HG03378 (cell line): ENCODE data around the gene ALOX5.
"Not testable (repeated sequence)": the region's sequence is repeated elsewhere in the genome, so short reads cannot be mapped to it uniquely, and the experiment has no call there.

Experiments used
- ATAC-seq: cut with Tn5 transposase; IDR thresholded peaks from one replicate; pipeline ENCODE4 v1.9.1; 2021; ENCODE audit warnings: mild to moderate bottlenecking, moderate library complexity; ENCODE audit not compliant: unreplicated experiment

The ALOX5 gene

DNA sequence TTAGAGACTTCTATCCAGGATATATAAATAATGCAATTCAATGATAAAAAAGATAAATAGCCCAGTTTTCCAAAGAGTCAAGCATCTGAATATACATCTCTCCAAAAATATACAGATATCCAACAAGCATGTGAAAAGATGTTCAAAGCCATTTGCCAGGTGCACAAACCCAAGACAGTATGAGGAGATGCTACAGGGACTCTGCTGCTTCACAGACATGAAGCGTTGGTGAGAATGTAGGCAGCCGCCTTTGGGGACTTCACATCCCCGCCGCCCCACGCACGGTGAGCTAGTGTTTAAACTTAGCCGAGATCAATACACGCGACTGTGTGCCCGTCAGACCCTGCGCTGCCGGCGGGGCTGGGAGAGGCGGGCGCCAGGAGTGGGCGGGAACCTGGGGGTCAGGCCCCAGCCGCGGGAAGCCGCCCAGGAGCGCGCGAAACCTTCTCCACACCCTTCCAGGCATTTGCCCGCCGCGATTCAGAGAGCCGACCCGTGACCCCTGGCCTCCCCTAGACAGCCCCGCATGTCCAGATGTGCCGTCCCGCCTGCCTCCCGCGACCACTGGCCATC is 927 bp upstream of the ALOX5 start:
- ATAC-seq: no peak

DNA sequence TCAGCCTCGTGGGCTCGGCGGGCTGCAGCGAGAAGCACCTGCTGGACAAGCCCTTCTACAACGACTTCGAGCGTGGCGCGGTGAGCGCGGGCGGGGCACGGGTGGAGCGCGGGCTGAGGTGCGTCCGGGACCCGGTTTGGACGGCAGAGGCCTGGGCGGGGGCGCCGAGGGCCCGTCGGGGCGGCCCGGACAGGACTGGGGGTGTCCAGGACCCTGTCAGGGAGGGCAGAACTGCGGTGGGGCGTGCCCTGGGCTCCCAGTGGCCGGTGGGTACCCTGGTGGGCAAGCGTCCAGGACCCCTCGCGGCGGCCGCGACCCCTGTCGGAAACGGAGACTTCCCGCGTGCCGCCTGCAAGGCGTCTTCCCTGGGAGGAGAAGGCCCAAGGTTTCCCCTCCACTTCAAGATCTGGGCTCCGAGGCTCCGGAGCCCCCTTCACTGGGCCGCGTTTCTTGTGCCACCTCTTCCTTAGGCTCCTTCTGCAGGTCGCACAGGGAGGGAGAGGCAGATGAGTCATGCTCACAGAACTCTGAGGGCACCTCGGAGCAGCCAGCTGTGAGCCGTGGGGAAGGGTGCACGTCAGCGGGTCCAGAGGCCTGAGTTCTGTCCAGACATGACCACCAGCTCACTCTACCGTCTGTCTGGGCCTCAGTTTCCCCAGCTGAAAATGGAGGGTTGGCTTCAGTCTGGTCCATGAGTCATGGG is 485 bp downstream of the ALOX5 start:
- ATAC-seq: no peak

DNA sequence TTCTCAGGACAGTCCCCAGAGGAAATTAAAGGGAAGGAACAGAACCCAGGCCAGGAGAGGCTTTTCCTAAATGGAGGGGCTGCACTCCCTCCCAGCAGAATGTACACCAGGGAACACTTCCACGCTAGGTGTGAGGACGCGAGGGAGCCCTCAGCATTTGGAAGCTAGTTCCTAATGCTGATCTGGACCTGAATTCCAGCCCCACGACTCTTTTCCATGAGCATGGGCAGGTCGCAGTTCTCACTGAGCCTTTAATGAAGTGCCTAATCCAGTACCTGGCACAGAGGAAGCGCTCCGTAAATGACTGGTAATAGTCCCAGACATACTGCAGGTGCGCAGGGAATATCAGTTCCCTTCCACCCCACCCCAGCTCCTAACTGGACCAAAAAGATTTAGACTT is 1.1 kb downstream of the ALOX5 start:
- ATAC-seq: no peak

DNA sequence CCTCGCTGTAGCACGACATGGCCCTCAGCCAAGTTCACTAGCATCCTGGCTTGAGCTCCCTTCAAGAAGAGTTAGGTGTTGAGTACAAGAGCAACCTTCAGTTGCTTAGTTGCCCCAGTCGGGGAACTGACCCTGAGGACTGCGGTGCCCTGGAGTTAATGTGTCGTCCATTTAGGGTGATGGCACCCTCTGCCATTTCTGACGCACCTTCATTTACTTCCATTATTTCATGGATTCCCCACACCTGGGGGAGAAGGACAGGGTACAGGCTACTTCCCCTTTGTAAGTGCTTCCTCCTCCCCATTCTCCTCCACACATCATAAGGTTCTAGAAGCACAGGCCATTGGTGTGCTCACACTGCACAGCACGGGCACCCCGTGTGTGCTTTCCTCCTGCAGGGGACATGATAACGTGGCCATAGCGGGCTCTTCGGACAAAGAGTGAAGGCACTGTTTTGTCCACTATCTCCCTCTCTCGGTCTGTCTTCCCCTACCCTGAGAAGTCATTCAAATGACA is 1.8 kb downstream of the ALOX5 start:
- ATAC-seq: no peak

DNA sequence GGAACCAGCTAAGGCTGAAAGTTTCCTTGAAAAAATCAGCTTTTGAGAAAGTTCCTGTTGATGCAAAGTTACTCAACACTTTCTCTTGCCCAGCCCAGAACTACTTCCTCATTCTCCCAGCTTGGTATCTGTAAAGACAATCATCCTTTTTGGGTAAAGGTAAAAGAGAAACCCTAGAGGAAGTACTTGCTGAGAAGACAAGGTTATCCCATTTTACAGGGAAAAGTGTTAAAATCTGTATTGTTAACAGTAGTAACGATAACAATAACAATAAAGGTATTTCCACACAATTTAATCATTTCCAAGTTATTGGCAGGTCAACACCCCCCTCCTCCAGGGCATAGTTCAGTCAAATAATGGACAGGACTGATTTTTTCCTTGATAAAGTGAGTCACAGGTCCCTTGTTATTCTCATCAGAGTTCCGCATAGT is 2.4 kb downstream of the ALOX5 start:
- ATAC-seq: no peak

DNA sequence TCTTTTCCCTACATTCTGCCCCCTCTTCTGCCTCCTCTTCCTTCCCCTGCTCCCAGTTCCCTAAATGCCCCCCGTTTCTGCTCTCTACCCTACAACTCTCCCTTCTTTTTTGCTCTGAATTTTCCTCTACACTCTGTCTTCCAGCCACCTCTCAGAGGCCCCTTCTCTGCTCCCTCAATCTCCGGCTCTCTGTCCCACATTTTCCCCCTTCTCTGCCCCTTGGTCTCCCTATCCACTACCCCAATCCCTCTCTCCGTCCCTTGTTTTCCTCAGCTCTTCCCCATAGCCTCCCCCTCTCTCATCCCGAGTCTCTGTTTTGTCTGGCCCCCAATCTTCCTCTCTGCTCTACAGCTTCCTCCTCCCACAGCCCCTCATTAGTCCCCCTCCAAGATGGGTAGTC is 3.3 kb downstream of the ALOX5 start:
- ATAC-seq: no peak

DNA sequence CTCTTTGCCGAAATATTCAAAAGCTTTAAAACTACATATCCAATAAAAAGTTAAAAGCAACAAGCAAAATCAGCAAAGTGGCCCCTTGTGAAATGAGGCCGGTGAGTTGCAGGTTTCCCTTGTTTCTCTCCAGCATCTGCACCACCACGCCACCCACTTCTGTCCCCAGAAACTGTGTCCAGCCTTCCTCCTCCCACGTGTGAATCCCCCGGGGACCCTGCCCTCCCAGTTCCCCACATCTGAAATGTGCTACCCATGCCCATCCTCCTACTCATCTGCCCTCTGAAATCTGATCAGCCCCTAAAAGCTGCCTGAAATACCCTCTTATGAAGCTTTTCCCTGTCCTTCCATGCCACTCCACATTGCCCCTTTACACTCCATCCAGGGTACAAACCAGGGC is 3.8 kb downstream of the ALOX5 start:
- no peak for ATAC-seq

DNA sequence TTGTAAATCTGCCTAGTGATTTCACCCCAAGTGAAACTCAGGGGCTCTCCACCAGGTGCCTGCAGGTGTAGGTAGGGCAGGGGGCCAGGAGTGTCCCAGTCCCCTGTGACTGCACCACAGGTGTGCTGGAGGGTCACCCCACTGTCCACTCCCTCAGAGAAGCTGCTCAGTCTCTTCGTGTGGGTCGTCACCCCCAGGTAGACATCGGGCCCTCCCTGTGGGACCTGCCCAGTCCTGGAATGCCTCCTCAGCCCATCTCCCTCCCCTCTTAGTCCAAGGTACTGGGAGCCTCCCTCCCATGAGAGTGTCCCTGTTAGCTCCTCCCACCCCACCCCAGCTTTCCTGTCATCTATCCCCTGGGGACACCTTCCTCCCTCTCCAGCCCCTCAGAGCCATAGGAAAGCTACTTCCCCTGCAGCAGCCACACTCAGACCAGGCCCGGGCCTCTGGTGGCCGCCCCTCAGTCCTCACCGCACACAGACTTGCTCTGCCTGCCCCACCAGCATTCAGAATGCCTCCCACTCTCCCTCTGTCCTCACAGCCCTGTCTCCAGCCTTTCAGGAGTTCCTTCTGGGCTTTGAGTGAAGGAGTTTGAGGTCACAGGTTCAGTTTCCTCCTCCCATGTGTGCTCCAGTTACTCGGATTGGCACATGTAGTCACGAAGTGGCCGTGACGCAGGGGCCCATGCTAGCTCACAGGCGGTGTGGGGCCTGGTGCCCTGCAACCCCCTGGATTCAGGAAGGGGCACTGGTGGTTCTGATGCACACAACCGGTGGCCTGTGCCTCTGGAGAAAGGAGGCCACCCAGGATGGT is 5.1 kb downstream of the ALOX5 start:
- ATAC-seq: no peak

DNA sequence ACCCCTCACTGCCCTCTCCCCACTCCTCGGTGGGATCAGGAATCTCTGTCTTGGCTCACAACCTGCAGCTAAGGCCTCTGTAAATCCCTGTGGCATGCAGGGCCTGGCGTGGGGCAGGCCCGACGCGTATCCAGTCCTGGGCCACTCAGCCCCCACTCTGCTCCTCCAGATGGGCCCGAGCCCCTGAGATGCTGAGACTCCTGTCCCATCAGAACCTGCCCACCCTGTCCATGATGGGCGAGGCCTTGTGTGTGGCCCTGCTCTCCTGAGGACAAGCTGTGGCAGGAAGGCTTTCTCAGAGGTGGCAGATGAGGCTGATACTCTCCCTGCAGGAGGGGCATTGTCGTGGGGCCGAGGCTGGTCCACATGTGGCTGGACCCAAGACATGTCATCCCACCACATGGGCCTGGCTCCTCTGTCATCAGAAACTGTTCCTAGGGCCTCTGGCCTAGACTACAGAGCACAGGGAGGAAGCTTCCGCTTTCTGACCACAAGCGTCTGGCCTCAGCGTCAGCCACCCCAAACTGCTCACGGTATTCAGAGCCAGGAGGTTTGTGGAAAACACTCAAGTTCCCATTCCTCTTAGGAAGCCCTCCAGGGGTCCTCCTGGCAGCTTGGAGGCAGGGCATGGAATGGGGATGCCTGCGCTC is 6.0 kb downstream of the ALOX5 start:
- ATAC-seq: no peak

DNA sequence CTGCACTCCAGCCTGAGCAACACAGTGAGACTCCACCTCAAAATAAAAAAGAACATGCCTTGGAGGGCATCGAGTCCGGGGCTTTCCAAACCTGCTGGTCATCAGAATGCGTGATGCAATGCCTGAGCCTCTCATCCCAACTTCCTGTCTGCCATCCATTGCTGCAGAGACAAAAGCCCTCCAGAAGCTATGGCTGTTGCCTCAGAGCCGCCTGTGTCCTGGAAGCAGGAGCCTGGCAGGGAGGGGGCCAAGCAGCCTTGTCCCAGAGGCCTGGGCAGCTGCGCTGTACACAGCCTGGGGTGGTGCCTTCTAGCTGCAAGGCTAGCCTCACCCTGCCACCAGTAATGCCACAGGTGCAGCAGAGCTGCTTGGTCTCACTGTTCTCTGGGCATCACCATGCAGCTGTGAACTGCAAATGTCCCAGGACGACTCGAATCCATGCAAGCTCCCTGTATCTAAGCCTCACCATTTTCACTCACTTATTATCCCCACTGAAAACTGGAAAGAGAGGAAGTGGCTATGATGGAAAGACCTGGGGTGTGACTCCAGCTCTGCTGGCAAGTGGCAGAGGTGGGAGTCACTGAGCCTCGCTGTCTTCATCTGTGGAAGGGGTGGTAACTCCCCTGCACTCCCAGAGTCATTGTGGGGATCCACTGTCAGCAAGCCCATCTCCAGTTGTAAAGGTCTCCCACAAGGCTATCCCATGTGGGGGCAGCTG is 7.0 kb downstream of the ALOX5 start:
- no peak for ATAC-seq

DNA sequence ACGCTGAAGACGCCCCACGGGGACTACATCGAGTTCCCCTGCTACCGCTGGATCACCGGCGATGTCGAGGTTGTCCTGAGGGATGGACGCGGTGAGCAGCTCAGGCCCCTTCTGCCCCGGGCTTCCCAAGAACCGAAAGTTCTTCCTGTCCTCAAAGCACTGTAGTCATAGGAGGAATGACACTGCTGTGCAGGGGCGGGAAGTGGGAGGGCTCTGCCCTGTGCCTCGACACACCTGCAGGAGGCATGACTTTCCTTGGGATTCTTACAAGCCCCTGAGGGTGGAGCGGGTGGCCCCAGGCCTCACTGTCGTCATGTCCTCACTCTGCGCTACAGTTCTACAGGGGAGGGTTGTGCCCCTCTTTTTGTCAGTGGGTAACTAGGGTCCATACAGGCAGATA is 8.6 kb downstream of the ALOX5 start:
- ATAC-seq: no peak

DNA sequence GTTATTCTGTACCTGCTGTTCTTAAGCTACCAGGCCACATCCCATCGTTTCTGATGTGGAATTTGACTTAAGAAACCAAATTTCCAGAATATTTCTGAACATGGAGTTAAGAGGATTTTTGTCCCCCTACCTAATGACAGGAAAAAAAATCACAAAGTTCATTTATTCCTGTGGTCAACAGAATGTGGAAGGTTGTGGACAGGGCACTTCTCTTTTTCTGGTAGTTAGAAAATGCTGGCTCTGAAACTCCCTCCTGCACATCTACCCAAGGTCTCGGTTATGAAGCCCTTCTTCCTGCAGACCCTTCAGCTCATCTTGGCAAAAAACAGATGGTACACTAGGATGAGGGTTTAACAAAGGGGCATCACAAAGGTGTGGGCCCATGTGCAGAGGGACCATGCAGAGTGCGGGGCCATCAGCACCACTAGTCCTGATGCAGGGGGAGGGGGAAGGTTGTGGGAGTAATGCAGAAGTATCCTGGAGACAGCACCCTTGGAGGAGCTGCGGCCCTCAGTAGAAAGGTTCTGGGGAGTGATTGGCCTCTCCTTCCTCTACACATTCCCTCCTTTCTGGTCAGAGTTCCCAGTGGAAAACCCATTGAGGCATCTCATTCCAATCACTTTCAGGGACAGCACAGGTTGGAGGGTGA is 9.8 kb downstream of the ALOX5 start:
- no peak for ATAC-seq

DNA sequence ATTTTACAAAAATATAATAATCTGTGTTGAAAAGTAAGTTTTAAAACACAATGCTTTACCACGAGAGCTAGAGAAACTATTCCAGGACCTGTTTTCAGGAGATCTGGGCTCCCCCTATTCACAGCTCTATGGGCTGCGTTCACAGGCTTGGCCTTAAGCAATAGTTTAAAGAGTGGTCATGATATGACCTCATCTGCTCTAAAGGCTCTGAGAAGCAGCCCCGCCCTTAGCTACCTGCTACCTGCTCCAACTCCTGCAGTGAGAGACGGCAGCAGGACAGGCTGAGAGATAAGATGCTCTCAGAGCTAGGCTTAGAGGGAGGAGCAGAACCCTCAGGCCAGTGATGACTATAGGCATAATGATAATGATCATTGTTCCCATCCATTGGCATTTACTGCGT is 12.6 kb downstream of the ALOX5 start:
- no peak for ATAC-seq

DNA sequence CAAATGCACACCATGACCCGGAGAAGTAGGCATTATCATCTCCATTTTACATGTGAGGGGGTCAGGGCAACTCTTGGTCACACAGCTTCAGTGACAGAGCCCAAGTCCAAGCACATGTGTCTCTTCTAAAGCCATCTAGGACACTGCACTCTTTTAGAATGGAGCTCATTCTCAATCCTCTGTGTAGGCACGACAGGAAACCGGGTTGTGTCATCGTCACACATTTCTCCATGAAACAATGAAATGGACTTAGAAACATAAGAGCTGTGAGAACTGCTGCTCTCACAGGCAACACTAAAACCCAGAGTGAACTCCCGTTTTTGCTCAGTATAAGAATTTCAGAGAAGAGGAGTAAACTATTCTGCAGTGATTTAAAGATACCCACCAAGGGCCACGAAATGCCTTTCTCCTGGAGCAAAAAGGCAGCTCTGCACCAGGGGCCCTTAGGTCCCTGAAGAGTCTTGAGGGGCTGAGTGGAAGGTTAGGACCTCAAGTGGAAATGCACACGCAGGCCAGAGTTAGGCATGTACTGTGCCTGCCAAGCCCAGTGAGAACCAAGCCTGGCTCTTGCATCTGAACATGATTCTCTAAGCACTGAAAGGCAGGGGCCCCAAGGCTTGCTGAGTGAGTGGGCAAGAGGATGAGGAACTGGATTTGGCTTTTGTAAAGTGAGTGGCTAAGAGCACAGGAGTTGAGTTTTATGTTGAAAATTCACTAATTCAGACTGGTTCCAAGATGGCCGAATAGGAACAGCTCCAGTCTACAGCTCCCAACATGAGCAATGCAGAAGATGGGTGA is 13.3 kb downstream of the ALOX5 start:
- no peak for ATAC-seq

DNA sequence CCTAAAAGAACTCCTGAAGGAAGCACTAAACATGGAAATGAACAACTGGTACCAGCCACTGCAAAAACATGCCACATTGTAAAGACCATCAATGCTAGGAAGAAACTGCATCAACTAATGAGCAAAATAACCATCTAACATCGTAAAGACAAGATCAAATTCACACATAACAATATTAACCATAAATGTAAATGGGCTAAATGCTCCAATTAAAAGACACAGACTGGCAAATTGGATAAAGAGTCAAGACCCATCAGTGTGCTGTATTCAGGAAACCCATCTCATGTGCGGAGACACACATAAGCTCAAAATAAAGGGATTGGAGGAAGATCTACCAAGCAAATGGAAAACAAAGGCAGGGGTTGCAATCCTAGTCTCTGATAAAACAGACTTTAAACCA is 15.7 kb downstream of the ALOX5 start:
- not testable (repeated sequence) for ATAC-seq

DNA sequence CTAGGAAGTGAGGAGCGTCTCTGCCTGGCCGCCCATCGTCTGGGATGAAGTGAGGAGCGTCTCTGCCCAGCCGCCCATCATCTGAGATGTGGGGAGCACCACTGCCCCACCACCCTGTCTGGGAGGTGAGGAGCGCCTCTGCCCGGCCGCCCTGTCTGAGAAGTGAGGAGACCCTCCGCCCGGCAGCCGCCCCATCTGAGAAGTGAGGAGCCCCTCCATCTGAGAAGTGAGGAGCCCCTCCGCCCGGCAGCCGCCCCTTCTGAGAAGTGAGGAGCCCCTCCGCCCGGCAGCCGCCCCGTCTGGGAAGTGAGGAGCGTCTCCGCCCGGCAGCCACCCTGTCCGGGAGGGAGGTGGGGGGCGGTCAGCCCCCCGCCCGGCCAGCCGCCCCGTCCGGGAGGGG is 17.6 kb downstream of the ALOX5 start:
- not testable (repeated sequence) for ATAC-seq

DNA sequence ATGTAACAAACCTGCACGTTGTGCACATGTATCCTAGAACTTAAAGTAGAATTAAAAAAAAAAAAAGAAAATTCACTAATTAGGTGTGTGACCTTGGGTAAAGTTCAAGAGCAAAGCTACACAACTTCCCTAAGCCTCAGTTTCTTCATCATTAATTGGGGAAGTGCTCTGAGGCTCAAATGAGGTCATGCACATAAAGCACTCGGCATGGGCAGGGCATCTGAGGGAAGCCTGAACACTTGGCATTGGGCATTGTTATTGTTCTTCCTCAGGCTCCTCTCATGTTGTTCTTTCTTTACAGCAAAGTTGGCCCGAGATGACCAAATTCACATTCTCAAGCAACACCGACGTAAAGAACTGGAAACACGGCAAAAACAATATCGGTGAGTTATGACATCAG is 21.5 kb downstream of the ALOX5 start:
- no peak for ATAC-seq

DNA sequence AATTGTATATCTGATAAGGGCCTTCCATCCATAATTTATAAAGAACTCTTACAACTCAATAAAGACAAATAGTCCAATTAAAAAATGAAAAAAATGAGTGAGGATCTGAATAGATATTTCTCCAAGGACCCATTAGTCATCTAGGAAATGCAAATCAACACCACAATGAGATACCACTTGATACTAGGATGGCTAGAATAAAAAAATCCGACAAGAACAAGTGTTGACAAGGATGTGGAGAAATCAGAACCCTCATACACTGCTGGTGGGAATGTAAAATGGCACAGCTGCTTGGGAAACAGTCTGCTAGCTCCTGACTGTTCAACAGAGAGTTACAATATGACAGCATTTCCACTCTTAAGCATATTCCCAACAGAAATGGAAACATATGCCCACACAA is 24.6 kb downstream of the ALOX5 start:
- no peak for ATAC-seq

DNA sequence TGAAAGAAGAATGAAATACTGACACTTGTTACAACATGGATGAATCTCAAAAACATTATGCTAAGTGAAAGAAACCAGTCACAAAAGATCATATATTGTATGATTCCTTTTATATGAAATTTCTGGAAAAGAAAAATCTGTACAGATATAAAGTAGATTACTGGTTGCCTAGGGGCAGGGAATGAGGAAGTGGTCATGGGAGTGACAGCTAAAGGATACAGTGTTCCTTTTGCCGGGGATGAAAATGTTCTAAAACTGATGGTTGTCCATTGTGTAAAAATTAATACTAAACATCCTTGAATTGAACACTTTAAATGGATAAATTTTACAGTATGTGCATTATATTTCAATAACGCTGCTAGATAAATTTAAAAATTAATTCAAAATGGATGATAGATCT is 25.1 kb downstream of the ALOX5 start:
- no peak for ATAC-seq
